GM12801 (cell line): ENCODE measurements around the gene CLPX.

Source experiments
- TF ChIP-seq, protein P1 (sequence below): IDR thresholded peaks from one replicate; pipeline ENCODE4 v1.5.1; 2011; ENCODE audit warnings: control low read depth; ENCODE audit not compliant: insufficient read length; ENCODE audit errors: extremely low read depth

Gene CLPX

DNA sequence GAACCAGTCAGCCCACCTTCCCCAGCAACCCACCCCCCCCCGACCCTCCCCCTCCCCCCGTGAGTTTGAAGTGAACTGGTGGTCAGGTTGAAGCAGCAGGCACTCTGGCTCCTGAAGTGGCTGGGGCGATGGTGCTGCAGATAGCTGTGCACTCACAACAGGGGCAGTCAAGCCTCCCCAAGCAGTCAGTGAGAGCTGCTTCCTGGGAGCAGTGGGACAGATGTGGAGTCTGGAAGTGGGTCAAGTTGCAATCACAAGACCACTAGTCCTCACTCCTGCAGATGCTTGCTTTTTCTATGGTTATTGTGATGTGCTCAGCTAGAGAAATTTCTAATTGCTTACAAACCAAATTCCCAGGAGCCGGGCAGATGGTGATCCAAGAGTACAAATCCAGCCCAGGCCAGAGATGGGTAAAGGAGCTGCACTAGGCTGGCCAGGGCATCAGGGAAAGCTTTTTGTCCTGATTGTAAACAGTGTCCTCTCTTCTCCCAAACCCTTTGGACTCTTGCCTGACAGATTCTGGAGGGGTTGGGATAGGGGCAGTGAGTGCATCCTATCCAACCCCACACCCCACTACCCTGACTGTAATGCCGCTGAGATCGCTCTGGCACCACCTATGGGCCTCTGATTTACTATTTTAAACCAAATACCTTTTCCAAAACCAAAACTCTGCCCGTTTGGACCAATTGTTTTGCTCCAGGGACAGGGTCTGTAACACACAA lies 9.8 kb upstream of the CLPX start:
- TF ChIP-seq, protein P1, sequence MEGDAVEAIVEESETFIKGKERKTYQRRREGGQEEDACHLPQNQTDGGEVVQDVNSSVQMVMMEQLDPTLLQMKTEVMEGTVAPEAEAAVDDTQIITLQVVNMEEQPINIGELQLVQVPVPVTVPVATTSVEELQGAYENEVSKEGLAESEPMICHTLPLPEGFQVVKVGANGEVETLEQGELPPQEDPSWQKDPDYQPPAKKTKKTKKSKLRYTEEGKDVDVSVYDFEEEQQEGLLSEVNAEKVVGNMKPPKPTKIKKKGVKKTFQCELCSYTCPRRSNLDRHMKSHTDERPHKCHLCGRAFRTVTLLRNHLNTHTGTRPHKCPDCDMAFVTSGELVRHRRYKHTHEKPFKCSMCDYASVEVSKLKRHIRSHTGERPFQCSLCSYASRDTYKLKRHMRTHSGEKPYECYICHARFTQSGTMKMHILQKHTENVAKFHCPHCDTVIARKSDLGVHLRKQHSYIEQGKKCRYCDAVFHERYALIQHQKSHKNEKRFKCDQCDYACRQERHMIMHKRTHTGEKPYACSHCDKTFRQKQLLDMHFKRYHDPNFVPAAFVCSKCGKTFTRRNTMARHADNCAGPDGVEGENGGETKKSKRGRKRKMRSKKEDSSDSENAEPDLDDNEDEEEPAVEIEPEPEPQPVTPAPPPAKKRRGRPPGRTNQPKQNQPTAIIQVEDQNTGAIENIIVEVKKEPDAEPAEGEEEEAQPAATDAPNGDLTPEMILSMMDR = no peak

DNA sequence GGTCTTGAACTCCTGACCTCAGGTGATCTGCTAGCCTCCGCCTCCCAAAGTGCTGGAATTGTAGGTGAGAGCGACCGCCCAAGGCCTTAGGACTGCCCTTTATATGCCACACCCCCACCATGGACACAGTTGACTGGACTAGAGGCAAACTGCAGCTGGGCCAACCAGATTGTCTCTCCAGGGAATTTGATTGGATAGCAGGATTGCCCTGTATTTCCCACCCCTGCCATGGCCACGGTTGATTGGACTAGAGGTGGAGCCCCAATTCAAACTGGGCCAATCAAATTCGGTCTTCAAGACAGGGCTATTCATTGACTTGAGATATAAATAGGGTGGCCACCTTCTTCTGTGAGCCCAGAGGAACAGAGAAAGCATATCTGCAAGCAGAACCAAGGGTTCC lies 6.9 kb upstream of the CLPX start:
- TF ChIP-seq, protein P1 = no peak

DNA sequence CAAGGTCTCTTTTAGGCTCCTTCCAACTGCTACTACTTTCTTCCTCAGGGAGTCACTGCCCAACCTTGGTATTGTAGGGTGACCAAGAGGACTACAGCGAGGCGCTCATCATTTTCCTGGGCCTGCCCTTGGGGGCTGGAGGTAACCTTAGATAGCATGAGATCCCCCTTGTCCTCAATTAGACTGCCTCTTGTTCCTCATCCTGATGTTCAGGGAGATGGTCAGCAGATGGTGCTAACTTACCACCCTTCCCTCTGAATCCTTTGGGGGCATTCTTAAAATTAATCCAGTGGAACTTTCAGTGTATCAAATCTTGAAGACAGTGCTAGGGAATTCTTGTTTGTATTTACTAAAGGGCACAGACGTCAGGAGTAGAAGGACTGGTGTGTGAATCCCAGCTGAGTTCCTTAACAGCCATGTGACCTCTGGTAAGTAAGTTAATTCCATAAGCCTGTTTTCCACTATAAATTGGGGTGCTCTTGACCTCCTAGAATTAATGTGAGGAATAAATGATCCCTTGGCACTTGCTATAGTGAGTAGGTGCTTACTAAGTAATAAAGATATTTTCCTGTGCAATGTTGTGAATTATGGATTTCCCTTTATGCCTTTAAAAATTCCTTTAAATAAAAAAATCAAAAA lies 4.1 kb upstream of the CLPX start:
- TF ChIP-seq, protein P1 = no peak

DNA sequence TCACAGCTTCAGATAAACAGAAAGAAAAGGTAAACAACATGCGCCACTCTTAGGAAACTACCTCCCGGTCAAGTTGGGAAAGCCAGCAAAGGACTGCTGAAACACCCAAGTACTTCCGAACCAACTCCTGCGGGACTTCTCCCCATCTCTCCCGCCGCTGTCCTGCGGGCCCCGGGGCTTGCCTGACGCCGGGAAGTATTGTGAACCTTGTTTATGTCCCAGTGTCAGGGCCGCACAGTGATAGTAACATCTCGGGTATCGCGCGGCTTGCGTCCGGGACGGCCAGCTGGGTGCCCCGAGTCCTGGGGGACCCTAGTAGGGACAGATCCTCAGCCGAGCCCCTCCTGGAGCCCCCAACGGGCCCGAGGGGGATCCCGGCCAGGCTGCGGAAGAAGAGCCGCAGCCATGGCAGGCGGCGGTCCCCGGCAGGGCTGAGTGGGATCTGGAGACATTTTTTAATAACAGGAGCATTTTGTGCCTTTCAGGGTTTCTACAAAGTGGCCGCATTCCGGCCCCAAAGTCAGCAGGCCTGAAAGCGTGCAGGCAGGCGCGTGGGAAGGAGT lies 756 bp downstream of the CLPX start:
- TF ChIP-seq, protein P1 = no peak

DNA sequence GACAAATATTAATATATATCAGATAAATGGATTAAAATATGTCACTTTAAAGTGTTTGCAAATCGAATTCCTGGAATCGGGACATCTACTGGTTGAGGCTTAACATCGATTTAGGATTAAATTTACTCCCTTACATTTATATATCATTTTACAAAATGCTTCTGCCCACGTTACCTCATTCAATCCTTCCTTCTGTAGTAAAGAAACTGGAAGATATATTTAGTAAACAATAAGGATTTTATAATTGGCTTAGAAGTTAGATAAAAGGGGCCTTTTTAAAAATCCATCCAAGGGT lies 1.3 kb downstream of the CLPX start:
- TF ChIP-seq, protein P1 = no peak

DNA sequence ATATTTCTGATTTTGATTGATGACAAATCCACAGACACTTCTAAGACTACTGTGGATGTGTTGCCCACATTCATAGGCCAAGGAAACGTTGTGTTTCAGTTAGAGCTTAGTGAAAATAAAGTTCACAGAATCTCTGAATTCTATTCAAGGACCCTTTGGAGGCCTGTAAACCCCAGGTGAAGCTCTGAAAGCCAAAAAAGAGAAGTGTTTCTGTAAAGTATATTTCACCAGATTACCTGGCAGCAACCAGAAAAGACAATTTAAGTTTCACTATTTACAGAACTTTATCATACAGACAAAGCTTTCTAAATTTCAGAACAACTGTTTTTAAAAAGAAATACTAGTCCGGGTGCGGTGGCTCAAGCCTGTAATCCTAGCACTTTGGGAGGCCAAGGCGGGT lies 2.6 kb downstream of the CLPX start:
- TF ChIP-seq, protein P1 = no peak

DNA sequence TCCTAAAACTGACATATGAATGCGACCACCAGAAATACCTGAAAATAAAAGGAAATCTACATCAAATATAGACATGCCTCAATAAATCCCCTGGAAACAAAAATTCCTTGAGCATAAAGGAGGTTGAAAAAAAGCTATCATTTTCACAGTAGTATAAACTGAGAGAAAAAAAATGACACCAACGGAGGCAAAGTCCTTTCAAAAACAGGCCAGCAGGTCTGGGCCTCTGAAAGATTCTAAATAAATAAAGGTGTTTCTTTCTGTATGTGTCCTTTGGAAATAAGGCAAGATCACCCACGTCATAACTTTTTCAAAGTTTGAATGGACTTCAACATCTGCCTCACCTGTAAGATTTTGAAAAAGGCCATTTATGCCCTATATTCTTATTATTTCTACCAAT lies 5.0 kb downstream of the CLPX start:
- TF ChIP-seq, protein P1 = no peak
